ENCODE data around the gene LTF. TPM values are rescaled to one million over a fixed set of nuclear protein-coding genes. Genes with fewer than 3 reads are reported as not detected.

Gene LTF
- total and polyA plus RNA-seq, 9 of the 15 experiments (the other 6 are each of a cell fraction or from before 2014, with no cell fraction given): 0.07 TPM; not detected in 8

DNA sequence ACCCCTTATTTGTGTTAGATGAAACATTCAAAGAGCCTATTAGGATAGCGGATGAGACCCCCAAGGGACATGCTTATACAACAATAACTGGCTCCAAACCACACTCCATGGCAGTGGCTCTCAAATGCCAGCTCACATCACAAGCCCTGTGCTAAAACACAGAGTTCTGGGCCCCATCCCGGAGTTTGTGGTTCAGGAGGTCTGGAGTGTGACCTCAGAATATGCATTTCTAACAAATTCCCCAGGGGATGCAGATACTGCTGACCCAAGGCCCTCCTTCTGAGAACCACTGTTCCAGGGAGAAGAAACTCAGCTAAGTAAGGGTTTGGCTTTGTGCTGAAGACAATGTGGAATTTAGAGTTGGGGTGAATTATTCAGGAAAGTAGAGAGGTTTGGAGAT is 54.0 kb downstream of the LTF start:
- Histone ChIP-seq H3K36me3 (ENCODE audit: control insufficient read depth, insufficient read depth, low read length) (no peaks in the 10 kb centered on the region), H3K4me3 (no peak overlapping the region), H3K9me1 (ENCODE audit: control insufficient read depth, insufficient read depth, low read length) (no peaks in the 10 kb centered on the region), H2AFZ (ENCODE audit: low read depth, low read length) (no peak overlapping the region), H3K4me2 (ENCODE audit: insufficient read depth, low read length) (no peak overlapping the region), H3K9me3 (replicated peaks; ENCODE audit: control insufficient read depth, insufficient read depth, low read depth, low read length) (no peaks in the 10 kb centered on the region; the same call in 1 of the 2 replicates), H3K27me3 (ENCODE audit: control insufficient read depth in 2 of 2, insufficient read depth in 2 of 2, low read length in 2 of 2) (no peaks in the 10 kb centered on the region), H3K4me1 (replicated peaks in 1 of 2; ENCODE audit: control insufficient read depth in 2 of 2, insufficient read depth in 2 of 2, low read length in 2 of 2) (peaks cover 20 to 34% of the 10 kb centered on the region in 2 experiments), H4K20me1 (replicated peaks; ENCODE audit: control insufficient read depth, insufficient read depth, low read length) (no peaks in the 10 kb centered on the region), H3K27ac (ENCODE audit: extremely low read depth, low read depth, low read length) (no peak overlapping the region), H3K79me2 (ENCODE audit: control insufficient read depth, insufficient read depth, low read length) (peaks cover 2% of the 10 kb centered on the region; the same call in 1 of the 3 replicates), H3K9ac (ENCODE audit: insufficient read depth in 1 of 2, low read depth in 2 of 2, low read length in 2 of 2) (no peak overlapping the region)
- ChIA-PET POLR2A (interaction anchor here (0.7 to 1.2 kb wide), 2 partner anchors 14 to 1350 kb away, joined by 4 to 5 read pairs; no protein-coding TSS in a partner anchor), CTCF (ENCODE audit: low intra/inter-chr PET ratio) (no interaction called here)
- TF ChIP-seq CBX5 (IDR thresholded peaks at IDR 0.05; ENCODE audit: borderline replicate concordance, low read depth) (no peak), L3MBTL2 (IDR thresholded peaks at IDR 0.05) (no peak), SAFB2 (IDR thresholded peaks at IDR 0.05; ENCODE audit: borderline replicate concordance, low read depth, low read length, severe bottlenecking) (no peak), HNRNPLL (IDR thresholded peaks at IDR 0.05; ENCODE audit: low read depth, low read length, poor library complexity, severe bottlenecking) (no peak), CHCHD3 (CRISPR knock-in tag; IDR thresholded peaks at IDR 0.05) (no peak)
- TF ChIP-seq, protein P1, sequence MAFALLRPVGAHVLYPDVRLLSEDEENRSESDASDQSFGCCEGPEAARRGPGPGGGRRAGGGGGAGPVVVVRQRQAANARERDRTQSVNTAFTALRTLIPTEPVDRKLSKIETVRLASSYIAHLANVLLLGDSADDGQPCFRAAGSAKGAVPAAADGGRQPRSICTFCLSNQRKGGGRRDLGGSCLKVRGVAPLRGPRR (CRISPR knock-in tag; IDR thresholded peaks at IDR 0.05): no peak
- TF ChIP-seq, protein P2, sequence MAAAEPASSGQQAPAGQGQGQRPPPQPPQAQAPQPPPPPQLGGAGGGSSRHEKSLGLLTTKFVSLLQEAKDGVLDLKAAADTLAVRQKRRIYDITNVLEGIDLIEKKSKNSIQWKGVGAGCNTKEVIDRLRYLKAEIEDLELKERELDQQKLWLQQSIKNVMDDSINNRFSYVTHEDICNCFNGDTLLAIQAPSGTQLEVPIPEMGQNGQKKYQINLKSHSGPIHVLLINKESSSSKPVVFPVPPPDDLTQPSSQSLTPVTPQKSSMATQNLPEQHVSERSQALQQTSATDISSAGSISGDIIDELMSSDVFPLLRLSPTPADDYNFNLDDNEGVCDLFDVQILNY (CRISPR knock-in tag; IDR thresholded peaks at IDR 0.05): no peak
- TF ChIP-seq, protein P3, sequence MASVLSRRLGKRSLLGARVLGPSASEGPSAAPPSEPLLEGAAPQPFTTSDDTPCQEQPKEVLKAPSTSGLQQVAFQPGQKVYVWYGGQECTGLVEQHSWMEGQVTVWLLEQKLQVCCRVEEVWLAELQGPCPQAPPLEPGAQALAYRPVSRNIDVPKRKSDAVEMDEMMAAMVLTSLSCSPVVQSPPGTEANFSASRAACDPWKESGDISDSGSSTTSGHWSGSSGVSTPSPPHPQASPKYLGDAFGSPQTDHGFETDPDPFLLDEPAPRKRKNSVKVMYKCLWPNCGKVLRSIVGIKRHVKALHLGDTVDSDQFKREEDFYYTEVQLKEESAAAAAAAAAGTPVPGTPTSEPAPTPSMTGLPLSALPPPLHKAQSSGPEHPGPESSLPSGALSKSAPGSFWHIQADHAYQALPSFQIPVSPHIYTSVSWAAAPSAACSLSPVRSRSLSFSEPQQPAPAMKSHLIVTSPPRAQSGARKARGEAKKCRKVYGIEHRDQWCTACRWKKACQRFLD (CRISPR knock-in tag; IDR thresholded peaks at IDR 0.05): no peak
- DNase-seq (ENCODE audit: extremely low read depth in 1 of 4, low spot score in 3 of 4) (no peak), FAIRE-seq (no peak), ATAC-seq (no peak)
- 48% methylated on average over 2 of the region's 2 CpGs for whole genome bisulfite sequencing (ENCODE audit: insufficient coverage, low coverage, missing lambda C conversion rate)
- in situ Hi-C loops (cut with MboI): loop anchor here (25.0 kb wide), 1 partner anchor 1373 kb away; the partner anchor contains the start of gene CLEC3B
- no TSS peak for BruUV-seq (replicated peaks)
- intact Hi-C loops (cut with micrococcal nuclease): no loop called here

Measured in K562 (cell line).